K562 (cell line): ENCODE measurements around the gene KAT2B. TPM values are rescaled to one million over a fixed set of nuclear protein-coding genes. Genes with fewer than 3 reads are reported as not detected.
A peak's percentile ranks its signal among the peaks of the same experiment; 100 is the strongest.

Source experiments
- BRCA1 ChIP-seq, 2 experiments: fragments of 450-650 bp in 1 of 2; sonication (generic) in 1 of 2; formaldehyde crosslinking in 1 of 2; IDR thresholded peaks; 2 replicates each; pipeline versions ENCODE4 v1.5.0 to v1.6.1; 2017 to 2020; ENCODE audit warnings: mild to moderate bottlenecking in 1 of 2, missing genetic modification reagents in 1 of 2
- GATAD2A ChIP-seq: fragments of 450-650 bp; IDR thresholded peaks from 2 replicates; pipeline ENCODE4 v1.6.1; 2017
- GTF2A2 ChIP-seq: IDR thresholded peaks from 2 replicates; pipeline ENCODE4 v1.6.1; 2016; ENCODE audit warnings: mild to moderate bottlenecking, missing genetic modification characterization, missing compliant biosample characterization
- HDAC1 ChIP-seq, 2 experiments: fragments of 450-650 bp; IDR thresholded peaks; 2 replicates each; pipeline ENCODE4 v1.6.1; 2016 to 2017; ENCODE audit warnings: inconsistent platforms in 1 of 2, mild to moderate bottlenecking in 1 of 2, moderate library complexity in 1 of 2
- HNRNPLL ChIP-seq: fragments of 200-400 bp; formaldehyde crosslinking; IDR thresholded peaks from 2 replicates; pipeline ENCODE4 v1.6.1; 2017; ENCODE audit warnings: low read length, low read depth, mild to moderate bottlenecking; ENCODE audit not compliant: poor library complexity, severe bottlenecking
- IRF2 ChIP-seq: sonication (generic); formaldehyde crosslinking; IDR thresholded peaks from 2 replicates; pipeline ENCODE4 v1.8.1; 2022; ENCODE audit warnings: mild to moderate bottlenecking, missing genetic modification reagents
- LCOR ChIP-seq: sonication (generic); formaldehyde crosslinking; IDR thresholded peaks from 2 replicates; pipeline ENCODE4 v1.8.0; 2022; ENCODE audit warnings: mild to moderate bottlenecking, missing genetic modification reagents
- NR2C2 ChIP-seq, 2 experiments: fragments of 200-800 bp in 1 of 2; sonication (Bioruptor generic) in 1 of 2; sonication (generic) in 1 of 2; formaldehyde crosslinking in 1 of 2; IDR thresholded peaks; 2 replicates each; pipeline versions ENCODE4 v1.6.1 to v1.8.0; 2016 to 2022; ENCODE audit warnings: mild to moderate bottlenecking in 1 of 2, missing compliant biosample characterization in 1 of 2, missing genetic modification characterization in 1 of 2, missing genetic modification reagents in 1 of 2
- PHF21A ChIP-seq: fragments of 450-650 bp; IDR thresholded peaks from 2 replicates; pipeline ENCODE4 v1.6.1; 2017; ENCODE audit warnings: low read depth, borderline replicate concordance
- PHF8 ChIP-seq: fragments of 200-600 bp; sonication (generic); IDR thresholded peaks from 2 replicates; pipeline ENCODE4 v1.6.1; 2012; ENCODE audit warnings: mixed run types, mild to moderate bottlenecking, inconsistent platforms, low read length, moderate library complexity, borderline replicate concordance
- POLR2A ChIP-seq: fragments of 450-650 bp; conservative IDR thresholded peaks from 2 replicates; pipeline ENCODE4 v1.6.1; 2016
- POLR2AphosphoS2 ChIP-seq: IDR thresholded peaks from 2 replicates; pipeline ENCODE4 v1.6.1; 2012; ENCODE audit warnings: low read length, improper control_type of control experiment
- RB1 ChIP-seq: fragments of 450-650 bp; IDR thresholded peaks from 2 replicates; pipeline ENCODE4 v1.6.1; 2017; ENCODE audit warnings: low read depth, mild to moderate bottlenecking
- SPI1 ChIP-seq: IDR thresholded peaks from 2 replicates; pipeline ENCODE4 v1.6.1; 2011; ENCODE audit warnings: low read depth, low read length, control low read depth, borderline replicate concordance
- TAF1 ChIP-seq: IDR thresholded peaks from 2 replicates; pipeline ENCODE4 v1.6.1; 2011; ENCODE audit warnings: mild to moderate bottlenecking, low read length, moderate library complexity; ENCODE audit not compliant: insufficient read depth, control insufficient read depth, severe bottlenecking; ENCODE audit errors: extremely low read depth
- TEAD1 ChIP-seq, 2 experiments: fragments of 450-650 bp in 1 of 2; sonication (generic) in 1 of 2; formaldehyde crosslinking; IDR thresholded peaks; 2 replicates each; pipeline versions ENCODE4 v1.4.0 to v1.8.0; 2020 to 2022; ENCODE audit warnings: mild to moderate bottlenecking in 2 of 2, missing genetic modification reagents in 1 of 2
- VEZF1 ChIP-seq: fragments of 200-800 bp; sonication (Bioruptor generic); IDR thresholded peaks from 2 replicates; pipeline ENCODE4 v1.6.1; 2017; ENCODE audit warnings: missing genetic modification characterization, missing compliant biosample characterization
- ZNF124 ChIP-seq: sonication (generic); formaldehyde crosslinking; IDR thresholded peaks from 2 replicates; pipeline ENCODE4 v1.8.1; 2022; ENCODE audit warnings: missing genetic modification reagents
- ZNF316 ChIP-seq: fragments of 450-650 bp; IDR thresholded peaks from 2 replicates; pipeline ENCODE4 v1.6.1; 2016
- polyA plus RNA-seq, 8 experiments: library from polyadenylated mRNA; depleted of rRNA in 4 of 8; stranded (reverse) in 5 of 8; unstranded in 3 of 8; fragments of >200 nt; fragmentation: Nextera tagmentation in 2 of 8; fragmentation: Illumina TruSeq in 1 of 8; extraction: Ambion mirVana in 2 of 8; extraction: Trizol in 1 of 8; gene quantifications; 2 replicates each; pipeline versions ENCODE4 v1.2.1 to v1.2.3, GENCODE V29; 2011 to 2014; ENCODE audit warnings: inconsistent platforms in 1 of 8, missing spikeins in 1 of 8
- total RNA-seq, 7 experiments: library from RNA; depleted of rRNA in 6 of 7; stranded (reverse); fragments of >200 nt in 6 of 7; fragmentation: Illumina TruSeq in 2 of 7; extraction: Trizol in 2 of 7; gene quantifications; 2 replicates each; pipeline versions ENCODE4 v1.2.1 to v1.2.3, GENCODE V29; 2011 to 2021; ENCODE audit warnings: low replicate concordance in 1 of 7
- TF ChIP-seq, protein P1 (sequence below): sonication (generic); formaldehyde crosslinking; IDR thresholded peaks from 2 replicates; pipeline ENCODE4 v1.8.0; 2023; ENCODE audit warnings: mild to moderate bottlenecking, missing genetic modification reagents
- TF ChIP-seq, protein P2 (sequence below): fragments of 250-450 bp; sonication (Bioruptor Pico); IDR thresholded peaks from 2 replicates; pipeline ENCODE4 v1.5.0; 2022; ENCODE audit warnings: mild to moderate bottlenecking

Gene KAT2B
- total and polyA plus RNA-seq, 9 of the 15 experiments (the other 6 are each of a cell fraction or from before 2014, with no cell fraction given): 3.3 to 14.9 (median 12.2) TPM

DNA sequence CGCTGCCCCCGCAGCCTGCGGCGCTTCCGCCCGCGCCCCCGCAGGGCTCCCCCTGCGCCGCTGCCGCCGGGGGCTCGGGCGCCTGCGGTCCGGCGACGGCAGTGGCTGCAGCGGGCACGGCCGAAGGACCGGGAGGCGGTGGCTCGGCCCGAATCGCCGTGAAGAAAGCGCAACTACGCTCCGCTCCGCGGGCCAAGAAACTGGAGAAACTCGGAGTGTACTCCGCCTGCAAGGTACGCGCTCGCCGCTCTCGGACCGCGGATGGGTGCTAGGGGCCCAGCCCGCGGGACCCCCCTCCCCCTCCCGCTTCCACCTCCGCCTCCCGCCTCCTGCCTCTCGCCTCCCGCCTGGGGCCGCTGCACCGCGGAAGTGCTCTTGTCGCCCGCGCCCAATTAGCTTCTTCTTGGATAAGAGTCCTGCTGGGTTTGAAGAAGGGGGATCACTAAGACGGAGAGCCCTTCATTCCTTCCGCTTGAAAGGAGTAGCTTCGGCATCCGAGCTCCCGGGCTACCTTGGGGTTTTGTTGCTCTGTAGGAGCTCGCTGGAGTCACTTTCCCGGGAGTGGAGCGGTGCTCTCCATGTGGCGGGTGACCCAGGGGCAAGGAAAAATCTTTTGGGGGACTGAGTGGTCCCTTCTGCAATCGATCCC, 426 bp downstream of the KAT2B start (continued):
- peak; percentile 94; the same call in 1 of the 2 replicates for TF ChIP-seq LCOR (CRISPR knock-in tag)
- TF ChIP-seq ZNF124 (CRISPR knock-in tag): no peak
- TF ChIP-seq HNRNPLL: peak; percentile 49
- TF ChIP-seq, protein P1, sequence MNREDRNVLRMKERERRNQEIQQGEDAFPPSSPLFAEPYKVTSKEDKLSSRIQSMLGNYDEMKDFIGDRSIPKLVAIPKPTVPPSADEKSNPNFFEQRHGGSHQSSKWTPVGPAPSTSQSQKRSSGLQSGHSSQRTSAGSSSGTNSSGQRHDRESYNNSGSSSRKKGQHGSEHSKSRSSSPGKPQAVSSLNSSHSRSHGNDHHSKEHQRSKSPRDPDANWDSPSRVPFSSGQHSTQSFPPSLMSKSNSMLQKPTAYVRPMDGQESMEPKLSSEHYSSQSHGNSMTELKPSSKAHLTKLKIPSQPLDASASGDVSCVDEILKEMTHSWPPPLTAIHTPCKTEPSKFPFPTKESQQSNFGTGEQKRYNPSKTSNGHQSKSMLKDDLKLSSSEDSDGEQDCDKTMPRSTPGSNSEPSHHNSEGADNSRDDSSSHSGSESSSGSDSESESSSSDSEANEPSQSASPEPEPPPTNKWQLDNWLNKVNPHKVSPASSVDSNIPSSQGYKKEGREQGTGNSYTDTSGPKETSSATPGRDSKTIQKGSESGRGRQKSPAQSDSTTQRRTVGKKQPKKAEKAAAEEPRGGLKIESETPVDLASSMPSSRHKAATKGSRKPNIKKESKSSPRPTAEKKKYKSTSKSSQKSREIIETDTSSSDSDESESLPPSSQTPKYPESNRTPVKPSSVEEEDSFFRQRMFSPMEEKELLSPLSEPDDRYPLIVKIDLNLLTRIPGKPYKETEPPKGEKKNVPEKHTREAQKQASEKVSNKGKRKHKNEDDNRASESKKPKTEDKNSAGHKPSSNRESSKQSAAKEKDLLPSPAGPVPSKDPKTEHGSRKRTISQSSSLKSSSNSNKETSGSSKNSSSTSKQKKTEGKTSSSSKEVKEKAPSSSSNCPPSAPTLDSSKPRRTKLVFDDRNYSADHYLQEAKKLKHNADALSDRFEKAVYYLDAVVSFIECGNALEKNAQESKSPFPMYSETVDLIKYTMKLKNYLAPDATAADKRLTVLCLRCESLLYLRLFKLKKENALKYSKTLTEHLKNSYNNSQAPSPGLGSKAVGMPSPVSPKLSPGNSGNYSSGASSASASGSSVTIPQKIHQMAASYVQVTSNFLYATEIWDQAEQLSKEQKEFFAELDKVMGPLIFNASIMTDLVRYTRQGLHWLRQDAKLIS (CRISPR knock-in tag): 0 out of 2 replicates have a peak, but pooled peaks have one; percentile 62
- peak; percentile 63 for TF ChIP-seq PHF8
- peak; percentile 21 to 68; a peak in 1 of 4 replicates for TF ChIP-seq TEAD1 (CRISPR knock-in tag; IDR thresholded peaks at IDR 0.05)
- TF ChIP-seq TAF1: peak; percentile 70
- TF ChIP-seq RB1: peak; percentile 75
- peak; percentile 50 for TF ChIP-seq ZNF316
- peak; percentile 46 for TF ChIP-seq POLR2A
- TF ChIP-seq, protein P2, sequence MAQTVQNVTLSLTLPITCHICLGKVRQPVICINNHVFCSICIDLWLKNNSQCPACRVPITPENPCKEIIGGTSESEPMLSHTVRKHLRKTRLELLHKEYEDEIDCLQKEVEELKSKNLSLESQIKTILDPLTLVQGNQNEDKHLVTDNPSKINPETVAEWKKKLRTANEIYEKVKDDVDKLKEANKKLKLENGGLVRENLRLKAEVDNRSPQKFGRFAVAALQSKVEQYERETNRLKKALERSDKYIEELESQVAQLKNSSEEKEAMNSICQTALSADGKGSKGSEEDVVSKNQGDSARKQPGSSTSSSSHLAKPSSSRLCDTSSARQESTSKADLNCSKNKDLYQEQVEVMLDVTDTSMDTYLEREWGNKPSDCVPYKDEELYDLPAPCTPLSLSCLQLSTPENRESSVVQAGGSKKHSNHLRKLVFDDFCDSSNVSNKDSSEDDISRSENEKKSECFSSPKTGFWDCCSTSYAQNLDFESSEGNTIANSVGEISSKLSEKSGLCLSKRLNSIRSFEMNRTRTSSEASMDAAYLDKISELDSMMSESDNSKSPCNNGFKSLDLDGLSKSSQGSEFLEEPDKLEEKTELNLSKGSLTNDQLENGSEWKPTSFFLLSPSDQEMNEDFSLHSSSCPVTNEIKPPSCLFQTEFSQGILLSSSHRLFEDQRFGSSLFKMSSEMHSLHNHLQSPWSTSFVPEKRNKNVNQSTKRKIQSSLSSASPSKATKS (CRISPR knock-in tag): no peak
- peak; percentile 84; the same call in 1 of the 2 replicates for TF ChIP-seq GATAD2A
- TF ChIP-seq BRCA1 (IDR thresholded peaks at IDR 0.05): no peak
- TF ChIP-seq BRCA1 (CRISPR knock-in tag; IDR thresholded peaks at IDR 0.05): no peak
- TF ChIP-seq VEZF1 (CRISPR knock-in tag): peak; percentile 93
- TF ChIP-seq PHF21A: peak; percentile 70; the same call in 1 of the 2 replicates
- TF ChIP-seq SPI1: peak; percentile 45; the same call in 1 of the 2 replicates
- TF ChIP-seq IRF2 (CRISPR knock-in tag): no peak
- TF ChIP-seq GTF2A2 (tag): no peak
- peak in 1 of 2 experiments; percentile 34; a peak in 2 of 4 replicates for TF ChIP-seq HDAC1 (IDR thresholded peaks at IDR 0.05)
- TF ChIP-seq POLR2AphosphoS2: no peak
- TF ChIP-seq NR2C2 (CRISPR knock-in tag; IDR thresholded peaks at IDR 0.05): no peak
- TF ChIP-seq NR2C2 (tag; IDR thresholded peaks at IDR 0.05): peak; percentile 30; the same call in 1 of the 2 replicates
